ENCODE measurements around the gene PFKFB4.
"Not testable (repeated sequence)": the region's sequence is repeated elsewhere in the genome, so short reads cannot be mapped to it uniquely, and the experiment has no call there.

DNA sequence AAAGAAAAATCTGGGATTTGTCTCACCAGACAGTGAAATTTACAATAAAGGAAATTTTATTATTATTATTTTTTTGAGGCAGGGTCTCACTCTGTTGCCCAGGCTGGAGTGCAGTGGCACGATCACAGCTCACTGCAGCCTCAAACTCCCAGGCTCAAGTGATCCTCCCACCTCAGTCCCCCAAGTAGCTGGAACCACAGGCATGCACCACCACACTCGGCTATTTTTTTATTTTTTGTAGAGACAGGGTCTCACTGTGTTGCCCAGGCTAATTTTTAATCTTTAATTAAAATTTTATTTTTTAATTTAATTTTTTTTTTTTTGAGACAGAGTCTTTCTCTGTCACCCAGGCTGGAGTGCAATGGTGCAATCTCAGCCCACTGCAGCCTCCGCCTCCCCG lies 82.6 kb downstream of the PFKFB4 start:
- TF ChIP-seq FOXA1 (IDR thresholded peaks at IDR 0.05); SP1 (IDR thresholded peaks at IDR 0.05); LEF1 (IDR thresholded peaks at IDR 0.05; ENCODE audit: borderline replicate concordance); ARNT (IDR thresholded peaks at IDR 0.05); TARDBP (IDR thresholded peaks at IDR 0.05); BHLHE40 (IDR thresholded peaks at IDR 0.05; ENCODE audit: borderline replicate concordance); ELF4 (IDR thresholded peaks at IDR 0.05): not testable (repeated sequence)
